H1 (cell line): ENCODE results near the gene LPAR4. TPM values are rescaled to one million over a fixed set of nuclear protein-coding genes. Genes with fewer than 3 reads are reported as not detected.

Experiments used
- CTCF ChIA-PET: fragments of 300-600 bp; sonication (Branson Sonifier 250); formaldehyde crosslinking; loops from one replicate; lab custom pipeline; 2021; ENCODE audit not compliant: partially characterized antibody; lab: Charles Lee
- POLR2A ChIA-PET: fragments of 300-600 bp; sonication (Branson Sonifier 250); formaldehyde crosslinking; loops from one replicate; lab custom pipeline; 2021; ENCODE audit warnings: inconsistent platforms; ENCODE audit not compliant: partially characterized antibody; lab: Charles Lee
- DNase-seq, 2 experiments: peaks; one replicate each; pipeline versions ENCODE4 v3.0.0 to v3.0.0-alpha.2; 2010 to 2022; ENCODE audit warnings: low spot score in 2 of 2, low read depth in 1 of 2, mixed read lengths in 1 of 2
- FAIRE-seq: peaks from 2 replicates; lab custom pipeline; 2011; peaks lifted over from hg19 to GRCh38; lab: Jason Lieb, UNC
- H2AFZ ChIP-seq: 2 replicates; pipeline ENCODE4 v1.8.1; 2012; ENCODE audit warnings: low read length, inconsistent platforms
- H2AK5ac ChIP-seq: 2 replicates; pipeline ENCODE4 v1.6.1; 2013; ENCODE audit warnings: low read depth, low read length
- H2BK120ac ChIP-seq: replicated peaks from 2 replicates; pipeline ENCODE3; 2013; ENCODE audit warnings: low read depth, low read length, inconsistent platforms
- H2BK12ac ChIP-seq: 2 replicates; pipeline ENCODE4 v1.6.1; 2013; ENCODE audit warnings: low read depth, low read length
- H2BK15ac ChIP-seq: 2 replicates; pipeline ENCODE4 v1.6.1; 2013; ENCODE audit warnings: low read length
- H2BK20ac ChIP-seq: 2 replicates; pipeline ENCODE4 v1.6.1; 2013; ENCODE audit warnings: low read length
- H2BK5ac ChIP-seq: 2 replicates; pipeline ENCODE4 v1.6.1; 2013; ENCODE audit warnings: low read depth, low read length
- H3K14ac ChIP-seq: 2 replicates; pipeline ENCODE4 v1.6.1; 2013; ENCODE audit warnings: inconsistent platforms; ENCODE audit not compliant: insufficient read length
- H3K18ac ChIP-seq: 2 replicates; pipeline ENCODE4 v1.6.1; 2013; ENCODE audit warnings: low read length; ENCODE audit errors: extremely low read depth
- H3K23ac ChIP-seq: 2 replicates; pipeline ENCODE4 v1.6.1; 2013; ENCODE audit warnings: inconsistent platforms; ENCODE audit not compliant: insufficient read length
- H3K23me2 ChIP-seq: 2 replicates; pipeline ENCODE4 v1.6.1; 2013; ENCODE audit warnings: low read depth, low read length
- H3K27ac ChIP-seq: 2 replicates; pipeline ENCODE4 v1.6.1; 2011; ENCODE audit warnings: low read depth, low read length, inconsistent platforms
- H3K27me3 ChIP-seq, 4 experiments: replicated peaks in 1 of 4; 1 replicate in 1 of 4; 2 replicates in 3 of 4; pipeline versions ENCODE4 v1.6.1 to v1.8.1; 2011 to 2013; ENCODE audit warnings: low read length in 3 of 4, mild to moderate bottlenecking in 3 of 4, inconsistent platforms in 2 of 4, mixed read lengths in 2 of 4, moderate library complexity in 1 of 4; ENCODE audit not compliant: control insufficient read depth in 3 of 4, insufficient read depth in 3 of 4; ENCODE audit errors: extremely low read depth in 1 of 4
- H3K36me3 ChIP-seq, 4 experiments: 2 replicates each; pipeline versions ENCODE4 v1.6.1 to v1.8.1; 2011 to 2013; ENCODE audit warnings: mild to moderate bottlenecking in 4 of 4, low read length in 3 of 4, moderate library complexity in 2 of 4, control low read depth in 1 of 4, inconsistent platforms in 1 of 4; ENCODE audit not compliant: insufficient read depth in 4 of 4, control insufficient read depth in 2 of 4
- H3K4ac ChIP-seq: replicated peaks from 2 replicates; pipeline ENCODE3; 2013; ENCODE audit warnings: low read length, low read depth, mixed read lengths, inconsistent platforms; ENCODE audit not compliant: insufficient read length
- H3K4me1 ChIP-seq, 4 experiments: replicated peaks in 1 of 4; 1 replicate in 1 of 4; 2 replicates in 3 of 4; pipeline versions ENCODE4 v1.6.1 to v1.8.1; 2011 to 2013; ENCODE audit warnings: low read length in 3 of 4, inconsistent platforms in 2 of 4, mixed read lengths in 1 of 4; ENCODE audit not compliant: insufficient read depth in 4 of 4, control insufficient read depth in 3 of 4
- H3K4me2 ChIP-seq, 2 experiments: 2 replicates each; pipeline versions ENCODE4 v1.6.1 to v1.8.1; 2011 to 2013; ENCODE audit warnings: low read depth in 2 of 2, low read length in 2 of 2, control low read depth in 1 of 2, inconsistent platforms in 1 of 2, mild to moderate bottlenecking in 1 of 2; ENCODE audit not compliant: insufficient read depth in 1 of 2
- H3K4me3 ChIP-seq, 4 experiments: fragments of 200-600, 300-600 bp in 1 of 4; sonication (generic), shearing (Covaris generic), sonication (Bioruptor Twin) in 1 of 4; 2 replicates each; pipeline versions ENCODE4 v1.5.1 to v1.8.1; 2011 to 2016; ENCODE audit warnings: low read length in 4 of 4, low read depth in 3 of 4, control low read depth in 2 of 4, inconsistent platforms in 2 of 4, mild to moderate bottlenecking in 2 of 4, mixed read lengths in 1 of 4, moderate library complexity in 1 of 4; ENCODE audit not compliant: insufficient read depth in 2 of 4; ENCODE audit errors: extremely low read depth in 1 of 4
- H3K56ac ChIP-seq: replicated peaks from 2 replicates; pipeline ENCODE3; 2013; ENCODE audit warnings: low read depth, mild to moderate bottlenecking, mixed read lengths, low read length, inconsistent platforms; ENCODE audit not compliant: insufficient read length
- H3K79me1 ChIP-seq: 2 replicates; pipeline ENCODE4 v1.6.1; 2013; ENCODE audit warnings: low read depth, low read length, control low read depth
- H3K79me2 ChIP-seq, 2 experiments: 2 replicates each; pipeline versions ENCODE4 v1.6.1 to v1.8.1; 2012 to 2013; ENCODE audit warnings: low read length in 2 of 2, mild to moderate bottlenecking in 2 of 2, inconsistent platforms in 1 of 2; ENCODE audit not compliant: insufficient read depth in 2 of 2, control insufficient read depth in 1 of 2
- H3K9ac ChIP-seq, 4 experiments: replicated peaks in 1 of 4; 1 replicate in 1 of 4; 2 replicates in 3 of 4; pipeline versions ENCODE4 v1.6.1 to v1.8.1; 2011 to 2013; ENCODE audit warnings: low read depth in 3 of 4, low read length in 3 of 4, control low read depth in 2 of 4, mild to moderate bottlenecking in 2 of 4, moderate library complexity in 2 of 4, inconsistent platforms in 1 of 4; ENCODE audit errors: extremely low read depth in 1 of 4
- H3K9me3 ChIP-seq, 2 experiments: 2 replicates each; pipeline versions ENCODE4 v1.6.1 to v1.8.1; 2012 to 2013; ENCODE audit warnings: mild to moderate bottlenecking in 2 of 2, moderate library complexity in 2 of 2, control low read depth in 1 of 2, inconsistent platforms in 1 of 2, low read depth in 1 of 2, low read length in 1 of 2, mixed read lengths in 1 of 2; ENCODE audit not compliant: insufficient read depth in 2 of 2
- H4K20me1 ChIP-seq, 2 experiments: replicated peaks in 1 of 2; 2 replicates each; pipeline versions ENCODE3 to v1.8.1; 2011 to 2013; ENCODE audit warnings: inconsistent platforms in 2 of 2, low read length in 2 of 2, mild to moderate bottlenecking in 1 of 2; ENCODE audit not compliant: insufficient read depth in 2 of 2, control insufficient read depth in 1 of 2
- H4K5ac ChIP-seq: 2 replicates; pipeline ENCODE4 v1.6.1; 2013; ENCODE audit warnings: low read length, low read depth, mixed read lengths, inconsistent platforms; ENCODE audit not compliant: insufficient read length
- H4K8ac ChIP-seq: 2 replicates; pipeline ENCODE4 v1.8.0; 2013; ENCODE audit warnings: mild to moderate bottlenecking, moderate library complexity, low read length, inconsistent platforms; ENCODE audit not compliant: insufficient read depth; ENCODE audit errors: extremely low read depth
- H4K91ac ChIP-seq: replicated peaks from 2 replicates; pipeline ENCODE3; 2013; ENCODE audit warnings: low read length, mixed read lengths, inconsistent platforms; ENCODE audit not compliant: insufficient read length
- ATF2 ChIP-seq: IDR thresholded peaks from 2 replicates; pipeline ENCODE4 v1.6.1; 2012; ENCODE audit warnings: low read length, inconsistent platforms
- CTCF ChIP-seq, 3 experiments: IDR thresholded peaks; 1 replicate in 2 of 3; 2 replicates in 1 of 3; pipeline versions ENCODE4 v1.5.1 to v1.6.1; 2011; ENCODE audit warnings: low read length in 3 of 3, mild to moderate bottlenecking in 3 of 3, inconsistent platforms in 2 of 3, low read depth in 1 of 3, moderate library complexity in 1 of 3; ENCODE audit not compliant: insufficient read depth in 1 of 3; ENCODE audit errors: control extremely low read depth in 1 of 3
- EZH2 ChIP-seq: fragments of 200-600 bp; sonication (generic); IDR thresholded peaks from 2 replicates; pipeline ENCODE4 v1.7.1; 2012; ENCODE audit warnings: low read depth, mild to moderate bottlenecking, moderate library complexity, low read length, inconsistent platforms; ENCODE audit not compliant: severe bottlenecking
- KDM1A ChIP-seq: fragments of 200-600, 300-600 bp; sonication (generic); IDR thresholded peaks from 2 replicates; pipeline ENCODE4 v1.7.1; 2016; ENCODE audit warnings: mild to moderate bottlenecking, low read length, borderline replicate concordance
- SP1 ChIP-seq: IDR thresholded peaks from 2 replicates; pipeline ENCODE4 v1.6.1; 2011; ENCODE audit warnings: low read depth, low read length
- TCF12 ChIP-seq: IDR thresholded peaks from 2 replicates; pipeline ENCODE4 v1.6.1; 2011; ENCODE audit warnings: low read depth, mild to moderate bottlenecking, low read length
- WGBS, 2 experiments: shearing (Covaris generic) in 1 of 2; methylation state at CpG; one replicate each; pipeline versions ENCODE4 v1.1.6 to v1.1.7; 2013 to 2015; ENCODE audit warnings: low lambda C conversion rate in 2 of 2, mixed read lengths in 2 of 2, inconsistent platforms in 1 of 2, low coverage in 1 of 2, missing lambda C conversion rate in 1 of 2; ENCODE audit not compliant: insufficient replicate concordance in 2 of 2, insufficient coverage in 1 of 2, insufficient read length in 1 of 2; ENCODE audit errors: extremely low coverage in 1 of 2, missing lambda C conversion rate in 1 of 2; 5-methylcytosine and 5-hydroxymethylcytosine counted together
- polyA plus RNA-seq, 7 experiments: library from polyadenylated mRNA; depleted of rRNA in 3 of 7; stranded (reverse) in 5 of 7; unstranded in 2 of 7; fragments of >200 nt in 5 of 7; fragments of 200-250 nt in 2 of 7; gene quantifications; 1 replicate in 5 of 7; 2 replicates in 1 of 7; 4 replicates in 1 of 7; pipeline versions ENCODE4 v1.2.1 to v1.2.3, GENCODE V29; 2011 to 2013; ENCODE audit warnings: missing spikeins in 2 of 7, mixed read lengths in 2 of 7
- total RNA-seq: library from RNA; stranded (reverse); fragmentation: NEBNext Ultra II Directional; extraction: Animal tissue kit (Norgen Biotek cat#: 25700); gene quantifications from 2 replicates; pipeline ENCODE4 v1.2.1, GENCODE V29; 2021

The LPAR4 gene
- total and polyA plus RNA-seq, 2 of the 8 experiments (the other 6 are each of a cell fraction or from before 2014, with no cell fraction given), result 7.6 to 16.3 TPM

GRCh38 chrX:78747971-78748370 lies 451 bp downstream of the LPAR4 start:
- Histone ChIP-seq H2BK5ac (no peak overlapping the region), H2BK15ac (no peak overlapping the region), H2BK20ac (no peak overlapping the region), H3K56ac (no peak overlapping the region), H4K91ac (no peak overlapping the region), H3K36me3 (no peaks in the 10 kb centered on the region), H3K18ac (no peak overlapping the region; the same call in 1 of the 2 replicates), H3K4ac (no peak overlapping the region), H3K27ac (peak overlapping the region; percentile 58; the same call in 1 of the 2 replicates), H3K27me3 (no peaks in the 10 kb centered on the region), H4K8ac (no peak overlapping the region), H2AK5ac (no peak overlapping the region), H4K5ac (peak overlapping the region; percentile 57), H3K79me2 (peaks cover 0 to 2% of the 10 kb centered on the region in 2 experiments; a peak in 2 of 4 replicates), H2BK120ac (no peak overlapping the region), H3K9me3 (no peaks in the 10 kb centered on the region), H3K23ac (no peak overlapping the region), H3K4me3 (peak overlapping the region; percentile 34 to 63 (median 46); a peak in 7 of 8 replicates), H3K9ac (peak overlapping the region in 1 of 4 experiments; percentile 47; a peak in 2 of 7 replicates), H3K79me1 (no peaks in the 10 kb centered on the region), H2AFZ (no peak overlapping the region), H2BK12ac (no peak overlapping the region), H3K14ac (no peak overlapping the region), H3K4me1 (peaks cover 0 to 10% (median 5%) of the 10 kb centered on the region in 4 experiments; a peak in 3 of 7 replicates), H3K4me2 (peak overlapping the region; percentile 65 to 70), H3K23me2 (no peaks in the 10 kb centered on the region), H4K20me1 (no peaks in the 10 kb centered on the region)
- DNase-seq (no peak), FAIRE-seq (peak; percentile 42)
- TF ChIP-seq SP1, result no peak
- no peak for TF ChIP-seq KDM1A
- no peak for TF ChIP-seq TCF12
- no peak for TF ChIP-seq CTCF (IDR thresholded peaks at IDR 0.05; ENCODE audit: control extremely low read depth in 1 of 3, insufficient read depth in 1 of 3, low read depth in 1 of 3, low read length in 3 of 3)
- no peak for TF ChIP-seq ATF2
- no peak for TF ChIP-seq EZH2
- ChIA-PET CTCF (no interaction called here), POLR2A (no interaction called here)
- WGBS, 2 experiments, result 9% methylated on average over 5 of the region's 5 CpGs; no CpG with 5 or more reads in 1 of the 2 experiments
